ENCODE data around the gene GABRB2. TPM values are rescaled to one million over a fixed set of nuclear protein-coding genes. Genes with fewer than 3 reads are reported as not detected.

Gene GABRB2
- total RNA-seq (2014; rRNA removed; shearing (Covaris generic)), result 1.4 and 2.3 TPM in 2 replicates
- 5.1 and 5.5 TPM in 2 replicates for total RNA-seq (2022)
- percentile 55 among the genes with signal in this experiment for Bru-seq, nascent RNA
- percentile 38 among the genes with signal in this experiment for BruChase-seq, experiment 1, labeled RNA remaining after a 6-hour chase
- BruChase-seq, experiment 2, labeled RNA remaining after a 2-hour chase, result percentile 45 among the genes with signal in this experiment
- long read RNA-seq, partial matches to known transcripts, result 3 of 5 reads
- long read RNA-seq, other reads (novel, unspliced or antisense), result 1 of 5 reads

DNA sequence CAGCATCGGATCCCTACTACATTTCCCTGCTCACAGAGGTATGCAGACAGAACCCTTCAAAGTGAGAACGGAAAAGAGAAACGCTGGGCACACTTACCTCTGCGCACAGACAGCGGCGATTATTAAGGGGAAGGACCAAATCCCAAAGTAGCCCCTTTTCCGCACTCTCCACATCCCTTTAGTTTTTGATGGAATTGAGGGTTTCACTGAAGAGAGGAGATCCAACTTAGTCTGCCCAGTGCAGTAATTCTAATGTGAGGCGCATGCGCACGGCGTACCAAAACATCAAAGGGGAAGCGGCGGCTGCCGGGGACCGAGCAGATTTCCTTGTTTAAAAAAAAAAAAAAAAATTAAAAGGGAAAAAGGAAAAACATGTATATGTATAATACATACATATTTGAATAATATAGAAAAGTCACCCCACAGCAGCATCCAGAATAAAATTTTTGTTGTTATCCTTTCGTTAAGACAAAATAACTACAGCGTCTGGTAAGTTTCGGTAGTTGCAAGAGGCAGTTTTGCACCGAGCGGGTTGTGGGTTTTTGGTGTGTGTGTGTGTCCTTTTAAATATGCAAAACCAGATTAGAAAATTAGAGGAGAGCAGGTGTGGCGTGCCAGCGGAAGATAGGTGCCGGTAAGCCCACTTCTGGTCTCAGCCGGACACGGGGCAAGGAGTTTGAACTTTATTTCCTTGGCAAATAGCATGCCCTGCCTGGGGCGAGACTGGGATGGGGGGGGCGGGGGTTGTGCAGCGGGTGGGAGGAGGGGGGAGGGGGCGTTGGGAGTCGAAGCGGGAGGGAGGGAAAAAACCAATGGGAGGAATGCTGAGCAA, at the start of gene GABRB2:
GABRB2 (minus strand) TSS at position 256 of the 832 bp plus-strand sequence; CDS start at position 174, 82 bp downstream.
- Histone ChIP-seq H3K4me2 (ENCODE audit: low read length) (peak within 1 kb of the TSS; percentile 89), H3K36me3 (ENCODE audit: insufficient read depth, low read length) (no peaks in the 10 kb centered on the region), H3K4me1 (ENCODE audit: insufficient read depth, low read length, poor library complexity, severe bottlenecking) (peaks cover 13% of the 10 kb centered on the region), H3K4me3 (ENCODE audit: low read depth, low read length, poor library complexity, severe bottlenecking) (peak within 1 kb of the TSS; percentile 92), H3K79me2 (ENCODE audit: insufficient read depth, low read depth, low read length) (no peaks in the 10 kb centered on the region), H4K20me1 (ENCODE audit: insufficient read depth, low read length) (no peaks in the 10 kb centered on the region), H3K9me3 (ENCODE audit: low read length) (no peaks in the 10 kb centered on the region), H3K9me2 (ENCODE audit: insufficient read depth, low read length) (no peaks in the 10 kb centered on the region), H2AFZ (ENCODE audit: low read length) (peak within 1 kb of the TSS; percentile 95), H3K27ac (ENCODE audit: low read depth, low read length, poor library complexity, severe bottlenecking) (peak within 1 kb of the TSS; percentile 24)
- ChIA-PET CTCF (ENCODE audit: unreplicated experiment) (no interaction called here), POLR2A (interaction anchor here (0.5 to 1.3 kb wide), 3 partner anchors 43 to 86 kb away, joined by 3 read pairs; no protein-coding TSS in a partner anchor)
- TF ChIP-seq, protein P1, sequence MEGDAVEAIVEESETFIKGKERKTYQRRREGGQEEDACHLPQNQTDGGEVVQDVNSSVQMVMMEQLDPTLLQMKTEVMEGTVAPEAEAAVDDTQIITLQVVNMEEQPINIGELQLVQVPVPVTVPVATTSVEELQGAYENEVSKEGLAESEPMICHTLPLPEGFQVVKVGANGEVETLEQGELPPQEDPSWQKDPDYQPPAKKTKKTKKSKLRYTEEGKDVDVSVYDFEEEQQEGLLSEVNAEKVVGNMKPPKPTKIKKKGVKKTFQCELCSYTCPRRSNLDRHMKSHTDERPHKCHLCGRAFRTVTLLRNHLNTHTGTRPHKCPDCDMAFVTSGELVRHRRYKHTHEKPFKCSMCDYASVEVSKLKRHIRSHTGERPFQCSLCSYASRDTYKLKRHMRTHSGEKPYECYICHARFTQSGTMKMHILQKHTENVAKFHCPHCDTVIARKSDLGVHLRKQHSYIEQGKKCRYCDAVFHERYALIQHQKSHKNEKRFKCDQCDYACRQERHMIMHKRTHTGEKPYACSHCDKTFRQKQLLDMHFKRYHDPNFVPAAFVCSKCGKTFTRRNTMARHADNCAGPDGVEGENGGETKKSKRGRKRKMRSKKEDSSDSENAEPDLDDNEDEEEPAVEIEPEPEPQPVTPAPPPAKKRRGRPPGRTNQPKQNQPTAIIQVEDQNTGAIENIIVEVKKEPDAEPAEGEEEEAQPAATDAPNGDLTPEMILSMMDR (conservative IDR thresholded peaks at IDR 0.05; ENCODE audit: low read length), result no peak
- TF ChIP-seq EZH2phosphoT487 (IDR thresholded peaks at IDR 0.05; ENCODE audit: borderline replicate concordance, low read depth, low read length), result no peak
- intact Hi-C loops (cut with micrococcal nuclease; ENCODE audit: unreplicated experiment), result loop anchor here (10.0 kb wide), 3 partner anchors 128 to 1888 kb away; partner anchors contain the start of gene CCNG1
- peak; percentile 84 for DNase-seq (ENCODE audit: low spot score)
- no TSS peak for BruUV-seq (replicated peaks)

DNA sequence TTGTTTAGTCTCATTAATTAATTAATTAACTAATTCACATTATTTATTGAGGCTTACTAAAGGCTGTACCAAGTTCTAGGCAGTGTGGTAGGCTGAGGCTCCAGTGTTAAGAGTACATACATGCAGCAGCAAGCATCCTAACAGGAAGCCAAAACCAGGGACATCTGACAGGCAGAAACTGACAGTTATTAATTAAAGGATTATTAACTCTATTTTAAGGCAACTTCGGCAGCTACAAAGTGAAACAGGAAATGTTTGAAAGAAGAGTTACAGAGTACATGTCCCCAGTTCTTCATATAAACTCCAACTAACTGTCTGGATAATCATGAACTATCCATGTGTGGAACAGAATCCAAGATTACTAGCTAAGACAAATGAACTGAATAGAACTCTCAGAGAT, 39.3 kb upstream of the GABRB2 start:
- no peaks in the 10 kb centered on the region for H3K79me2 ChIP-seq (ENCODE audit: insufficient read depth, low read depth, low read length)
- H3K9me3 ChIP-seq (ENCODE audit: low read length), result no peaks in the 10 kb centered on the region
- H3K36me3 ChIP-seq (ENCODE audit: insufficient read depth, low read length), result no peaks in the 10 kb centered on the region
- no peaks in the 10 kb centered on the region for H3K4me1 ChIP-seq (ENCODE audit: insufficient read depth, low read length, poor library complexity, severe bottlenecking)
- H3K4me2 ChIP-seq (ENCODE audit: low read length), result no peak overlapping the region
- H4K20me1 ChIP-seq (ENCODE audit: insufficient read depth, low read length), result no peaks in the 10 kb centered on the region
- no peak for DNase-seq (ENCODE audit: low spot score)
- BruUV-seq (replicated peaks), result no TSS peak
- H2AFZ ChIP-seq (ENCODE audit: low read length), result no peak overlapping the region
- ChIA-PET CTCF (ENCODE audit: unreplicated experiment) (no interaction called here), POLR2A (interaction anchor here (0.7 kb wide), 1 partner anchor 16 kb away, joined by 3 read pairs; no protein-coding TSS in a partner anchor)
- intact Hi-C loops (cut with micrococcal nuclease; ENCODE audit: unreplicated experiment), result no loop called here
- no peaks in the 10 kb centered on the region for H3K9me2 ChIP-seq (ENCODE audit: insufficient read depth, low read length)
- no peak overlapping the region for H3K27ac ChIP-seq (ENCODE audit: low read depth, low read length, poor library complexity, severe bottlenecking)
- no peak for TF ChIP-seq EZH2phosphoT487 (IDR thresholded peaks at IDR 0.05; ENCODE audit: borderline replicate concordance, low read depth, low read length)
- TF ChIP-seq, protein P1 (conservative IDR thresholded peaks at IDR 0.05; ENCODE audit: low read length), result no peak
- no peak overlapping the region for H3K4me3 ChIP-seq (ENCODE audit: low read depth, low read length, poor library complexity, severe bottlenecking)
